CD14-positive monocyte (primary cell): ENCODE results near the gene DRAXIN. TPM values are rescaled to one million over a fixed set of nuclear protein-coding genes. Genes with fewer than 3 reads are reported as not detected.
A peak's percentile ranks its signal among the peaks of the same experiment; 100 is the strongest.

Experiments used
- DNase-seq, 3 donors: peaks; one replicate each; pipeline ENCODE4 v3.0.0-alpha.2; 2011 to 2022
- H2AFZ ChIP-seq: 2 replicates; pipeline ENCODE4 v1.6.0; 2012; ENCODE audit warnings: mild to moderate bottlenecking, low read depth, low read length, inconsistent platforms; ENCODE audit not compliant: insufficient read depth, poor library complexity, severe bottlenecking
- H3K27ac ChIP-seq, 2 donors: 1 replicate in 1 of 2; 2 replicates in 1 of 2; pipeline ENCODE4 v1.5.1; 2012 to 2013; ENCODE audit warnings: low read length in 2 of 2, control low read depth in 1 of 2, inconsistent platforms in 1 of 2, low read depth in 1 of 2, mild to moderate bottlenecking in 1 of 2
- H3K27me3 ChIP-seq, 2 donors: one replicate each; pipeline versions ENCODE4 v1.6.0 to v1.6.1; 2011 to 2013; ENCODE audit warnings: low read length in 2 of 2; ENCODE audit not compliant: control insufficient read depth in 2 of 2, insufficient read depth in 2 of 2
- H3K36me3 ChIP-seq, 2 donors: replicated peaks in 1 of 2; 1 replicate in 1 of 2; 2 replicates in 1 of 2; pipeline versions ENCODE4 v1.5.1 to v1.6.1; 2012 to 2013; ENCODE audit warnings: low read length in 2 of 2, control low read depth in 1 of 2, inconsistent platforms in 1 of 2, mild to moderate bottlenecking in 1 of 2; ENCODE audit not compliant: insufficient read depth in 2 of 2, control insufficient read depth in 1 of 2
- H3K4me1 ChIP-seq, 2 donors: 1 replicate in 1 of 2; 2 replicates in 1 of 2; pipeline versions ENCODE4 v1.5.1 to v1.6.1; 2012 to 2013; ENCODE audit warnings: low read length in 2 of 2, control low read depth in 1 of 2, inconsistent platforms in 1 of 2, mild to moderate bottlenecking in 1 of 2, moderate library complexity in 1 of 2; ENCODE audit not compliant: insufficient read depth in 2 of 2, control insufficient read depth in 1 of 2
- H3K4me2 ChIP-seq: replicated peaks from 2 replicates; pipeline ENCODE3; 2012; ENCODE audit warnings: low read length, moderate library complexity, mild to moderate bottlenecking; ENCODE audit not compliant: poor library complexity, severe bottlenecking; ENCODE audit errors: extremely low read depth
- H3K4me3 ChIP-seq, 3 experiments: fragments of 200-600 bp in 1 of 3; sonication (generic) in 1 of 3; replicated peaks in 1 of 3; 1 replicate in 2 of 3; 2 replicates in 1 of 3; pipeline ENCODE4 v1.5.1; 2011 to 2013; ENCODE audit warnings: low read length in 3 of 3, mild to moderate bottlenecking in 3 of 3, control low read depth in 2 of 3, low read depth in 2 of 3, inconsistent platforms in 1 of 3, moderate library complexity in 1 of 3
- H3K79me2 ChIP-seq: 2 replicates; pipeline ENCODE4 v1.6.0; 2012; ENCODE audit warnings: mild to moderate bottlenecking, control low read depth, inconsistent platforms, low read length, moderate library complexity; ENCODE audit not compliant: insufficient read depth
- H3K9ac ChIP-seq: 2 replicates; pipeline ENCODE4 v1.6.0; 2017; ENCODE audit warnings: low read length, mild to moderate bottlenecking; ENCODE audit not compliant: insufficient read depth, poor library complexity, severe bottlenecking
- H3K9me3 ChIP-seq, 2 donors: replicated peaks in 1 of 2; 1 replicate in 1 of 2; 2 replicates in 1 of 2; pipeline versions ENCODE4 v1.5.1 to v1.6.1; 2012 to 2013; ENCODE audit warnings: low read length in 2 of 2, control low read depth in 1 of 2; ENCODE audit not compliant: control insufficient read depth in 1 of 2, insufficient read depth in 1 of 2
- H4K20me1 ChIP-seq: 2 replicates; pipeline ENCODE4 v1.6.0; 2012; ENCODE audit warnings: mild to moderate bottlenecking, low read length, control low read depth, moderate library complexity; ENCODE audit not compliant: insufficient read depth
- H3K27ac Mint-ChIP-seq, 7 donors: one replicate each; pipeline ENCODE4 v1.8.0; 2020; ENCODE audit warnings: mild to moderate bottlenecking in 7 of 7, mixed read lengths in 7 of 7, moderate library complexity in 6 of 7, inconsistent platforms in 2 of 7
- H3K27me3 Mint-ChIP-seq, 3 donors: one replicate each; pipeline ENCODE4 v1.8.0; 2021 to 2022; ENCODE audit warnings: low read depth in 3 of 3, mild to moderate bottlenecking in 3 of 3, mixed read lengths in 3 of 3, moderate library complexity in 3 of 3, inconsistent platforms in 1 of 3
- H3K36me3 Mint-ChIP-seq, 2 donors: one replicate each; pipeline ENCODE4 v1.8.0; 2020; ENCODE audit warnings: mixed read lengths in 2 of 2, inconsistent platforms in 1 of 2, mild to moderate bottlenecking in 1 of 2
- H3K4me1 Mint-ChIP-seq: one replicate; pipeline ENCODE4 v1.8.0; 2020; ENCODE audit warnings: mild to moderate bottlenecking, mixed read lengths
- H3K4me3 Mint-ChIP-seq, 2 donors: one replicate each; pipeline ENCODE4 v1.8.0; 2020; ENCODE audit warnings: mild to moderate bottlenecking in 2 of 2, mixed read lengths in 2 of 2, moderate library complexity in 1 of 2
- H3K9me3 Mint-ChIP-seq, 7 donors: one replicate each; pipeline ENCODE4 v1.8.0; 2020 to 2022; ENCODE audit warnings: mixed read lengths in 7 of 7, mild to moderate bottlenecking in 6 of 7, moderate library complexity in 6 of 7, inconsistent platforms in 2 of 7
- CTCF ChIP-seq: fragments of 200-600 bp; IDR thresholded peaks from one replicate; pipeline ENCODE4 v1.8.0; 2022; ENCODE audit warnings: antibody characterized with exemption, mild to moderate bottlenecking
- WGBS: methylation state at CpG from one replicate; pipeline ENCODE4 v1.1.5; 2013; ENCODE audit warnings: missing lambda C conversion rate; ENCODE audit not compliant: insufficient coverage; 5-methylcytosine and 5-hydroxymethylcytosine counted together
- intact Hi-C, 2 donors: fragments of 100-400 bp; cut with micrococcal nuclease; formaldehyde crosslinking; loops; one replicate each; pipeline versions ENCODE4 v1.15.0 to v1.15.1; 2023
- polyA plus RNA-seq, 3 donors: library from polyadenylated mRNA; depleted of rRNA in 1 of 3; unstranded in 2 of 3; stranded (reverse) in 1 of 3; fragments of 300-500 nt in 2 of 3; fragments of >200 nt in 1 of 3; fragmentation: Illumina TruSeq in 2 of 3; gene quantifications; 1 replicate in 2 of 3; 2 replicates in 1 of 3; pipeline ENCODE4 v1.2.3, GENCODE V29; 2012 to 2021

Gene DRAXIN
- polyA plus RNA-seq, 3 donors: 0.14 to 0.27 (median 0.18) TPM

- Histone ChIP-seq H3K4me1 (peaks cover 22 to 37% of the 10 kb centered on the region in 2 donors), H3K4me3 (no peak overlapping the region), H3K27ac (no peak overlapping the region), H3K9ac (no peak overlapping the region), H3K27me3 (no peaks in the 10 kb centered on the region), H3K79me2 (peaks cover 10% of the 10 kb centered on the region), H3K4me2 (no peak overlapping the region), H4K20me1 (peaks cover 31% of the 10 kb centered on the region), H3K36me3 (peaks cover 20 to 42% of the 10 kb centered on the region in 2 donors), H3K9me3 (no peaks in the 10 kb centered on the region), H2AFZ (no peak overlapping the region)
- no peaks in the 10 kb centered on the region for H3K9me3 Mint-ChIP-seq
- H3K4me1 Mint-ChIP-seq: peaks cover 21% of the 10 kb centered on the region
- peaks cover 0 to 3% (median 0%) of the 10 kb centered on the region in 3 donors for H3K27me3 Mint-ChIP-seq
- 95% methylated on average over 10 of the region's 14 CpGs for WGBS
- intact Hi-C loops: no loop called here
- H3K27ac Mint-ChIP-seq: no peak overlapping the region
- no peak for DNase-seq
- no peak overlapping the region for H3K4me3 Mint-ChIP-seq
- peaks cover 27 to 50% of the 10 kb centered on the region in 2 donors for H3K36me3 Mint-ChIP-seq
- no peak for TF ChIP-seq CTCF
Measured at GRCh38 chr1:11668516-11668915, 23.0 kb upstream of the DRAXIN start.

DNA sequence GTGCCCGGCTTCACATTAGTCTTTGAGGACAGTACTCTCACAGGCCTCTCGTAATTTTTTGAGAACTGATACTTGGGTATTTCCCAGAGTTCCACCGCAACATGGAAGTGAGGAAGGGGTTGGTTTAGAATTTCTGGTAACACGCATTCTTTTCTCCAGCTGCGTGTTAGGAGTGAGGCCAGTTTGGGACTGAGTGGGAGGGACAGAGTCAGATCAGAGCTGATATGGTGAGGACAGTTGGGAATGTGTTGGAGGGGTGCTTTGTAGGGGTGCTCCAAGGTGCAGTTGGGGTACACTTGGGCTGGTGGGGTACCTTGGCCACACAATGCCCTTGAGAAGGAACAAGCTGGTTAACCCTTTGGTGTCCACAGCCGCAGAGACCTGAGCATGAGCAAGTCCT, 20.8 kb upstream of the DRAXIN start:
- H2AFZ ChIP-seq: no peak overlapping the region

More for the DNA sequence above, 20.8 kb upstream of the DRAXIN start:
- intact Hi-C loops: loop anchor here in 1 of 2 donors (5.0 kb wide), 1 partner anchor 47 kb away; no protein-coding TSS in a partner anchor
- WGBS: 15% methylated on average over 5 of the region's 6 CpGs
- H3K27me3 ChIP-seq: no peaks in the 10 kb centered on the region
- H3K27ac ChIP-seq: peak overlapping the region; percentile 46 to 70
- H3K4me1 ChIP-seq: peaks cover 18 to 22% of the 10 kb centered on the region in 2 donors
- peak overlapping the region; percentile 32 for H3K9ac ChIP-seq
- no peaks in the 10 kb centered on the region for H3K27me3 Mint-ChIP-seq
- H3K27ac Mint-ChIP-seq: peak overlapping the region in 6 of 7 donors; percentile 39 to 83 (median 74)
- H3K4me3 ChIP-seq: no peak overlapping the region
- TF ChIP-seq CTCF: no peak
- H3K36me3 ChIP-seq: peaks cover 38 to 62% of the 10 kb centered on the region in 2 donors
- peaks cover 9% of the 10 kb centered on the region for H3K79me2 ChIP-seq
- H3K4me2 ChIP-seq: no peak overlapping the region
- DNase-seq: peak; percentile 11 to 73 (median 29)
- no peaks in the 10 kb centered on the region for H3K9me3 ChIP-seq
- H3K4me1 Mint-ChIP-seq: peaks cover 17% of the 10 kb centered on the region
- H3K36me3 Mint-ChIP-seq: peaks cover 45 to 71% of the 10 kb centered on the region in 2 donors
- H3K4me3 Mint-ChIP-seq: no peak overlapping the region
- peaks cover 31% of the 10 kb centered on the region for H4K20me1 ChIP-seq
- H3K9me3 Mint-ChIP-seq: no peaks in the 10 kb centered on the region
